ENCODE results near the gene RSPRY1. TPM values are rescaled to one million over a fixed set of nuclear protein-coding genes. Genes with fewer than 3 reads are reported as not detected.

The RSPRY1 gene
- total RNA-seq, 2 donors from 2014 or later: 33.7 to 51.0 TPM

- no peak overlapping the region for H3K4me3 ChIP-seq
- no peak for DNase-seq
- intact Hi-C loops (cut with DNase I): no loop called here
- TF ChIP-seq CTCF (IDR thresholded peaks at IDR 0.05): no peak
- H3K4me1 ChIP-seq: no peaks in the 10 kb centered on the region
- H3K9me3 ChIP-seq: no peaks in the 10 kb centered on the region
- peaks cover 6% of the 10 kb centered on the region for H3K36me3 ChIP-seq
- no peak overlapping the region for H3K9ac ChIP-seq (ENCODE audit: low read depth in 2 of 2, low read length in 2 of 2)
- H3K27ac ChIP-seq: no peak overlapping the region
- no peaks in the 10 kb centered on the region for H3K27me3 ChIP-seq
Measured at GRCh38 chr16:57252148-57252721, 66.1 kb downstream of the RSPRY1 start.

- Histone ChIP-seq H3K27me3 (no peaks in the 10 kb centered on the region), H3K36me3 (peaks cover 6% of the 10 kb centered on the region), H3K27ac (no peak overlapping the region), H3K9me3 (no peaks in the 10 kb centered on the region), H3K9ac (ENCODE audit: low read depth in 2 of 2, low read length in 2 of 2) (no peak overlapping the region), H3K4me1 (no peaks in the 10 kb centered on the region), H3K4me3 (no peak overlapping the region)
- DNase-seq: no peak
- intact Hi-C loops (cut with DNase I): no loop called here
- no peak for TF ChIP-seq CTCF (IDR thresholded peaks at IDR 0.05)
Measured at GRCh38 chr16:57253466-57253865, 67.3 kb downstream of the RSPRY1 start.

- Histone ChIP-seq H3K9me3 (no peaks in the 10 kb centered on the region), H3K9ac (ENCODE audit: low read depth in 2 of 2, low read length in 2 of 2) (no peak overlapping the region), H3K4me1 (no peaks in the 10 kb centered on the region), H3K36me3 (no peaks in the 10 kb centered on the region), H3K4me3 (no peak overlapping the region), H3K27me3 (no peaks in the 10 kb centered on the region), H3K27ac (no peak overlapping the region)
- intact Hi-C loops (cut with DNase I): no loop called here
- no peak for DNase-seq
- no peak for TF ChIP-seq CTCF (IDR thresholded peaks at IDR 0.05)
Measured at GRCh38 chr16:57255686-57256415, 69.7 kb downstream of the RSPRY1 start.

GRCh38 chr16:57256601-57257395 is 70.7 kb downstream of the RSPRY1 start:
- H3K4me1 ChIP-seq: no peaks in the 10 kb centered on the region
- no peak overlapping the region for H3K9ac ChIP-seq (ENCODE audit: low read depth in 2 of 2, low read length in 2 of 2)
- no peak for TF ChIP-seq CTCF (IDR thresholded peaks at IDR 0.05)
- no peaks in the 10 kb centered on the region for H3K9me3 ChIP-seq
- H3K27ac ChIP-seq: no peak overlapping the region
- H3K27me3 ChIP-seq: no peaks in the 10 kb centered on the region
- intact Hi-C loops (cut with DNase I): no loop called here
- H3K36me3 ChIP-seq: no peaks in the 10 kb centered on the region
- H3K4me3 ChIP-seq: no peak overlapping the region
- no peak for DNase-seq

- Histone ChIP-seq H3K9me3 (no peaks in the 10 kb centered on the region), H3K36me3 (no peaks in the 10 kb centered on the region), H3K4me3 (no peak overlapping the region), H3K4me1 (no peaks in the 10 kb centered on the region), H3K27me3 (no peaks in the 10 kb centered on the region), H3K27ac (no peak overlapping the region), H3K9ac (ENCODE audit: low read depth in 2 of 2, low read length in 2 of 2) (no peak overlapping the region)
- no peak for TF ChIP-seq CTCF (IDR thresholded peaks at IDR 0.05)
- intact Hi-C loops (cut with DNase I): no loop called here
- DNase-seq: no peak
Measured at GRCh38 chr16:57257455-57258070, 71.4 kb downstream of the RSPRY1 start.
